Neural progenitor cell (in vitro differentiated cells): Measurements from ENCODE around the gene EFL1.

Experiments
- CTCF ChIP-seq: fragments of 200-600 bp; sonication (generic); IDR thresholded peaks from 2 replicates; pipeline ENCODE4 v1.5.1; 2017; ENCODE audit warnings: antibody characterized with exemption, mild to moderate bottlenecking
- EZH2phosphoT487 ChIP-seq: fragments of 200-600 bp; sonication (generic); IDR thresholded peaks from 2 replicates; pipeline ENCODE4 v1.6.1; 2017; ENCODE audit warnings: antibody characterized with exemption

GRCh38 chr15:82086243-82086995 is 176.1 kb downstream of the EFL1 start:
- TF ChIP-seq EZH2phosphoT487 (no peak), CTCF (no peak)
